ENCODE data around the gene CERS6. TPM values are rescaled to one million over a fixed set of nuclear protein-coding genes. Genes with fewer than 3 reads are reported as not detected.
"Not testable (repeated sequence)": the region's sequence is repeated elsewhere in the genome, so short reads cannot be mapped to it uniquely, and the experiment has no call there.

The CERS6 gene
- total and polyA plus RNA-seq, 11 donors, result 22.1 to 78.0 (median 62.2) TPM

DNA sequence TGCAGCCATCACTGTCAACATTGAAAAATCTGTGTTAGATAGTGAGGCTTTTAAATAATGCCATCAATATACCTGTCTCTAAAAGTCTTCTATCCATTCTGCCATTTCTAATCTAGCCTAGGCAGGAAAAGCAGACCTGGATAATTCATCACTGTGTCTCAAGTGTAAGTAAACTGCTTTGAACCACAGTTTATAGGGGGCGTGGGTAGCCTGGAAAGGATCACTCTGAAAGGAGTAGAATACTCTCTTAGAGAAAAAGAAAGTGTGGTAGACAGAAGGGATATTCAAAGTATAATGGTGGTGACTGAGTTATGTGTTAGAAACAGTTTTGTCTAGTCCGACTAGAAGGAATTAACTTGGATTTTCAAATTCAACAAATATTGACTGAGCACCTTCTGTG, 40.8 kb downstream of the CERS6 start:
- H3K27ac ChIP-seq, result no peak overlapping the region
- H3K9me3 ChIP-seq, result no peaks in the 10 kb centered on the region
- TF ChIP-seq CTCF (IDR thresholded peaks at IDR 0.05) (no peak), POLR2A (IDR thresholded peaks at IDR 0.05) (no peak)
- H3K27me3 ChIP-seq, result no peaks in the 10 kb centered on the region
- DNase-seq, result no peak
- H3K4me3 ChIP-seq, result no peak overlapping the region
- intact Hi-C loops (cut with DNase I), result no loop called here
- no peak for ATAC-seq
- peaks cover 0 to 28% (median 8%) of the 10 kb centered on the region in 12 donors for H3K4me1 ChIP-seq
- no peaks in the 10 kb centered on the region for H3K36me3 ChIP-seq
- WGBS, 4 donors, result 92 to 94% (median 93%) methylated on average over 2 of the region's 2 CpGs

- no peak overlapping the region for H3K27ac ChIP-seq
- intact Hi-C loops (cut with DNase I), result no loop called here
- 51 to 59% (median 55%) methylated on average over 4 of the region's 4 CpGs for WGBS, 4 donors
- DNase-seq (no peak), ATAC-seq (no peak)
- H3K27me3 ChIP-seq, result no peaks in the 10 kb centered on the region
- H3K4me1 ChIP-seq, result peaks cover 0 to 51% (median 14%) of the 10 kb centered on the region in 12 donors
- TF ChIP-seq CTCF (IDR thresholded peaks at IDR 0.05) (no peak), POLR2A (IDR thresholded peaks at IDR 0.05) (no peak)
- H3K9me3 ChIP-seq, result peaks cover 0 to 3% (median 0%) of the 10 kb centered on the region in 12 donors
- H3K36me3 ChIP-seq, result no peaks in the 10 kb centered on the region
- H3K4me3 ChIP-seq, result no peak overlapping the region
Observed at GRCh38 chr2:168499500-168499899, 43.4 kb downstream of the CERS6 start.

GRCh38 chr2:168500516-168500915, 44.4 kb downstream of the CERS6 start:
- Histone ChIP-seq H3K9me3 (peaks cover 0 to 3% (median 0%) of the 10 kb centered on the region in 12 donors), H3K4me3 (no peak overlapping the region), H3K36me3 (no peaks in the 10 kb centered on the region), H3K4me1 (peaks cover 0 to 58% (median 14%) of the 10 kb centered on the region in 12 donors), H3K27ac (no peak overlapping the region), H3K27me3 (no peaks in the 10 kb centered on the region)
- no peak for TF ChIP-seq POLR2A (IDR thresholded peaks at IDR 0.05)
- TF ChIP-seq CTCF (IDR thresholded peaks at IDR 0.05), result no peak
- intact Hi-C loops (cut with DNase I), result no loop called here
- DNase-seq (no peak), ATAC-seq (no peak)

- no peak overlapping the region for H3K27ac ChIP-seq
- intact Hi-C loops (cut with DNase I), result no loop called here
- no peak for DNase-seq
- H3K4me3 ChIP-seq, result no peak overlapping the region
- WGBS, 4 donors, result 60 to 76% (median 69%) methylated on average over 4 of the region's 4 CpGs
- H3K36me3 ChIP-seq, result no peaks in the 10 kb centered on the region
- TF ChIP-seq POLR2A (IDR thresholded peaks at IDR 0.05) (no peak), CTCF (IDR thresholded peaks at IDR 0.05) (no peak)
- no peak for ATAC-seq
- H3K9me3 ChIP-seq, result peaks cover 0 to 3% (median 0%) of the 10 kb centered on the region in 12 donors
- peaks cover 0 to 59% (median 12%) of the 10 kb centered on the region in 12 donors for H3K4me1 ChIP-seq
- no peaks in the 10 kb centered on the region for H3K27me3 ChIP-seq
Observed at GRCh38 chr2:168501466-168502065, 45.5 kb downstream of the CERS6 start.

DNA sequence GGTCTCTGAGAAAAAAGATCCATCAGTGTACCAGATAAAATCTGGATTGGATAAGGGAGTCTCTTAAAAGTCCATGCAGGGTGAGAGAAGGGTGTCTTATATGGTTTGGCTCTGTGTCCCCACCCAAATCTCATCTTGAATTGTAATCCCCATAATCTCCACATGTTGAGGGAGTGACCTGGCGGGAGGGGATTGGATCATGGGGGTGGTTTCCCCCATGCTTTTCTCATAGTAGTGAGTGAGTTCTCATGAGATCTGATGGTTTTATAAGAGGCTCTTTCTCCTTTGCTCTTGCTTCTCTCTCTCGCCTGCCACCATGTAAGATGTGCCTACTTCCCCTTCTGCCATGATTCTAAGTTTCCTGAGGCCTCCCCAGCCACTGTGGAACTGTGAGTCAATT, 46.8 kb downstream of the CERS6 start:
- peaks cover 0 to 54% (median 12%) of the 10 kb centered on the region in 12 donors for H3K4me1 ChIP-seq
- intact Hi-C loops (cut with DNase I), result not testable (repeated sequence)

More for the DNA sequence above, 46.8 kb downstream of the CERS6 start:
- ATAC-seq, H3K27me3 ChIP-seq, H3K9me3 ChIP-seq, DNase-seq, H3K27ac ChIP-seq, H3K4me3 ChIP-seq, H3K36me3 ChIP-seq: not testable (repeated sequence)
- 92 to 96% (median 95%) methylated on average over 2 of the region's 2 CpGs for WGBS, 4 donors
